ENCODE results near the gene SPINT2.

Gene SPINT2

GRCh38 chr19:38266981-38267597 lies 2.7 kb downstream of the SPINT2 start:
- DNase-seq (ENCODE audit: low spot score) = no peak

GRCh38 chr19:38267761-38268483 lies 3.5 kb downstream of the SPINT2 start:
- DNase-seq (ENCODE audit: low spot score) = no peak

GRCh38 chr19:38268539-38268938 lies 4.2 kb downstream of the SPINT2 start:
- no peak for DNase-seq (ENCODE audit: low spot score)

GRCh38 chr19:38270587-38271167 lies 6.3 kb downstream of the SPINT2 start:
- DNase-seq (ENCODE audit: low spot score) = no peak

GRCh38 chr19:38273499-38273898 lies 9.1 kb downstream of the SPINT2 start:
- no peak for DNase-seq (ENCODE audit: low spot score)

- DNase-seq (ENCODE audit: low spot score) = no peak
These were observed 10.4 kb downstream of the SPINT2 start for GRCh38 chr19:38274739-38275138.

- no peak for DNase-seq (ENCODE audit: low spot score)
These were observed 12.7 kb downstream of the SPINT2 start for GRCh38 chr19:38276942-38277517.

GRCh38 chr19:38277549-38277948 lies 13.2 kb downstream of the SPINT2 start:
- no peak for DNase-seq (ENCODE audit: low spot score)

- DNase-seq (ENCODE audit: low spot score) = no peak
These were observed 13.8 kb downstream of the SPINT2 start for GRCh38 chr19:38277969-38278680.

- DNase-seq (ENCODE audit: low spot score) = no peak
These were observed 14.4 kb downstream of the SPINT2 start for GRCh38 chr19:38278751-38279150.

GRCh38 chr19:38280030-38280921 lies 15.9 kb downstream of the SPINT2 start:
- DNase-seq (ENCODE audit: low spot score) = no peak

GRCh38 chr19:38281811-38282566 lies 17.6 kb downstream of the SPINT2 start:
- no peak for DNase-seq (ENCODE audit: low spot score)

GRCh38 chr19:38283271-38283670 lies 18.9 kb downstream of the SPINT2 start:
- no peak for DNase-seq (ENCODE audit: low spot score)

GRCh38 chr19:38284422-38284821 lies 20.0 kb downstream of the SPINT2 start:
- no peak for DNase-seq (ENCODE audit: low spot score)

- no peak for DNase-seq (ENCODE audit: low spot score)
These were observed 21.2 kb downstream of the SPINT2 start for GRCh38 chr19:38285567-38285966.

- DNase-seq (ENCODE audit: low spot score) = no peak
These were observed 23.2 kb downstream of the SPINT2 start for GRCh38 chr19:38287604-38288003.

GRCh38 chr19:38288123-38288855 lies 23.9 kb downstream of the SPINT2 start:
- no peak for DNase-seq (ENCODE audit: low spot score)

- DNase-seq (ENCODE audit: low spot score) = no peak
These were observed 25.6 kb downstream of the SPINT2 start for GRCh38 chr19:38289955-38290354.

- DNase-seq (ENCODE audit: low spot score) = no peak
These were observed 26.3 kb downstream of the SPINT2 start for GRCh38 chr19:38290631-38291147.
